Retinal pigment epithelial cell (primary cell): ENCODE measurements around the gene UBE2H.

Experiments used
- DNase-seq: peaks from one replicate; pipeline ENCODE4 v3.0.0-alpha.2; 2010; ENCODE audit warnings: low read depth
- H3K4me3 ChIP-seq: 2 replicates; pipeline ENCODE4 v1.5.1; 2011; ENCODE audit warnings: mild to moderate bottlenecking, low read length, control low read depth, moderate library complexity
- TF ChIP-seq, protein P1 (sequence below): conservative IDR thresholded peaks from 2 replicates; pipeline ENCODE4 v1.5.1; 2011; ENCODE audit warnings: low read depth, low read length, control low read depth, inconsistent platforms

Gene UBE2H

DNA sequence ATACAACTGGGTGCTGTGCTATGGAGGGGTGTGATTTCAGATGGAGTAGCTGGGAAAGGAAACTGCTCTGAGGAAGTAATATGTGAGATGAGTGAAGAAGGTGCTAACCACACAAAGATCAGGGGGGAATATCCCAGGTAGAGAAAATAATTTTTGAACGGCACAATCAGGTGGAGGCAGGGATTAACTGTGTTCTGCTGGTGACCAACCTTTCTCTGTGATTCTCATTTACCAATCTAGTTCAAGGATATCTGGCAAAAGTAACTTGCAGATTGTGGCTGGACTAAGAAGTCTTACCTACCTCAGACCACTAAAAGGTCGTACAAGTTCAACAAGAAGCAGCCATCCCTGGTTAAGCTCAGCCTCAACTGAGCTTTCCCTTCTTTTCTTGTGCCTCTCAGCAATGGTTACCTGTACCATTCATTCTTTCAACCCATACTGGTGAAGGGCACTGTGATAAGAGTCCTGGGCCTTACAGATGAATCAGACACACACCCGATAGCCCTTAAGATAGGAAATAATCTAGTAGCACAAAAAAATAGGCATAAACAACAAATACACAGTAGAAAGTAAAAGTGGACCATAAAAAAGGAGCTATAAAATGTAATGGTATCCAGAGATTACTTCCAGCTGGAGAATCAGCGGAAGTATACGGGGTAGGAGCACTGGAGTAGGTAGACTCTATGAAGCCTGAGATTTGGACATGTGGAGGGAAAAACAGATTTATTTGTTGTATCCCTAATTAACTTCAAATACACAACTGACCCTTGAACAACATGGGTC lies 96.6 kb downstream of the UBE2H start:
- TF ChIP-seq, protein P1, sequence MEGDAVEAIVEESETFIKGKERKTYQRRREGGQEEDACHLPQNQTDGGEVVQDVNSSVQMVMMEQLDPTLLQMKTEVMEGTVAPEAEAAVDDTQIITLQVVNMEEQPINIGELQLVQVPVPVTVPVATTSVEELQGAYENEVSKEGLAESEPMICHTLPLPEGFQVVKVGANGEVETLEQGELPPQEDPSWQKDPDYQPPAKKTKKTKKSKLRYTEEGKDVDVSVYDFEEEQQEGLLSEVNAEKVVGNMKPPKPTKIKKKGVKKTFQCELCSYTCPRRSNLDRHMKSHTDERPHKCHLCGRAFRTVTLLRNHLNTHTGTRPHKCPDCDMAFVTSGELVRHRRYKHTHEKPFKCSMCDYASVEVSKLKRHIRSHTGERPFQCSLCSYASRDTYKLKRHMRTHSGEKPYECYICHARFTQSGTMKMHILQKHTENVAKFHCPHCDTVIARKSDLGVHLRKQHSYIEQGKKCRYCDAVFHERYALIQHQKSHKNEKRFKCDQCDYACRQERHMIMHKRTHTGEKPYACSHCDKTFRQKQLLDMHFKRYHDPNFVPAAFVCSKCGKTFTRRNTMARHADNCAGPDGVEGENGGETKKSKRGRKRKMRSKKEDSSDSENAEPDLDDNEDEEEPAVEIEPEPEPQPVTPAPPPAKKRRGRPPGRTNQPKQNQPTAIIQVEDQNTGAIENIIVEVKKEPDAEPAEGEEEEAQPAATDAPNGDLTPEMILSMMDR: no peak
- no peak for DNase-seq
- H3K4me3 ChIP-seq: no peak overlapping the region

DNA sequence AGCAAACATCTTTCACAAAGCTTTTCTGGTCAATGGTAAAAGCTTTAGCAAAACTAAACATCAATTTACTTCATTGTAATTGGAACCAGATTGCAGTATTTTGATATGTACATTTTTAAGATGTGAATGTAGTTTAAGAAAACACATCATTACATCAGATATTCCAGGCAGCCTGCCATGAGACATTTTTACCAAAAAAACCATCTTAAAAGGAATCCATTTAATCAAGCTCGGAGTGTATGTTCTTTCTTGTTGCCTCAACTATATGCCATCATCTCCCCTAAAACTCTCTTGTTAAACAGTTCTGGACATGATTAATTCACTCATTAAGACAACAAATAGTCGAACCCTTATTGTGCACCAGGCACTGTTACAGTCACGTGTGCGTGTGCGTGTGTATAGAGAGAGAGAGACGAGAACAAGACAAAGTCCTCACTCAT lies 97.5 kb downstream of the UBE2H start:
- H3K4me3 ChIP-seq: no peak overlapping the region
- no peak for DNase-seq
- TF ChIP-seq, protein P1: no peak

DNA sequence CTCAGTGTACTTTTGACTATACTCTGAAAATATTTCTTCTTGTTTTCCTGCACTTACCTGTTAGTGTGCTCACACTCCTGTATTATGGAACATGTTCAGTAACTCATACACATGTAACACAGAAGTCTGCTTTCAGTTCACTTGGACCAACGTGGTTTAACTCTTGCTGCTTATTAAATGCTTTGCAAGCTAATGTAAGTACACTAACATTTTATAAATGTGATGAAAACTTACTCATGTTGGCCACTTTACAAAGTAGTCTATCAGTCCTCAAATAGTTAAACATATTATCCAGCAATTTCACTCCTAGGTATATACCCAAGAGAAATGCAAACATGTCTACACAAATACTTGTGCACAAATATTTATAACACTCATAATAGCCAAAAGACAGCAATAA lies 98.4 kb downstream of the UBE2H start:
- TF ChIP-seq, protein P1: no peak
- DNase-seq: no peak
- H3K4me3 ChIP-seq: no peak overlapping the region

DNA sequence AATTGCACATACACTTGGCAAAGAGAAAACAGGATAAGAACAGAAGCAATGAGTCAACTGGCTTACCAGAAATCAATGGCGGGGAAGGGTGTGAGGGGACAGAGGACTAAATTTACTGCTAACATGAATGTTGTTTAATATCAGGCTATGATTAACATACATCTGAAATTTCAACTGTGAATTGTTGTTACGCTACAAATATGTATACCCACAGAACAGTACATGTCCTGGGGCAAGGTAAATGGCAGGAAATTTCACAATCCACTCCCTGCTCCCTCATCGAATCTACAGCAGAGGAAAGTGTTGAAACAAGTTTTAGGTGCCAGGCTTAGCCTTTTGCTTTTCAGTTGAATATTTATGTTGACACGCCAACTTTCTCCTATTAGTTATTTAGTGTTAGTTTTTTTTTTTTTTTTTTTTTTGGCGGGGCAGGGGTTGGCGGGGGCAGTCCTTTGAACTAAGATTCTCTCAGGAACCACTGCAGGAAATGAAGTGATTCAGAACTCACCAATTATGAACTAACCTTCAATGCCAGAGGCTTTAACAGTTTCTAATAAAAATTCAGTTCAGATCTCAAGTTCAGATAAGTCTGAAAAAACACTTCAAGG lies 99.0 kb downstream of the UBE2H start:
- TF ChIP-seq, protein P1: no peak
- DNase-seq: no peak
- H3K4me3 ChIP-seq: no peak overlapping the region

DNA sequence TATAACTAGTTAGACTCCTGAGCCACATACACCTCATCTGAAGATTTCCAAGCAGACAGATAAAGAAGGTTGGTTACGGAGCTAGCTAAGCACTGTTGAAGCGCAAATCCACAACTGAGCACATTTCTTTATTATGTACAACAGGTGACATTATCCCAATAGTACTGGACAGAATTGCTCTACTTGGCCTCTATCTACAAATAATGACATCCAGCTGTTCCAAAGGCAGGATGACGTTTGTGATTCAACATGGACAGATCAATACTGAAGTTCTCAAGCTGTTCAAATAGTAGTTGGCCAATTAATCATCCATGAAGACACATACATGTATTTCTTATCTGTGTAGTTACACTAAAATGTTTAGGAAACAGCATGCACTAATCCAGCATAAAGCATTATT lies 101.0 kb downstream of the UBE2H start:
- TF ChIP-seq, protein P1: no peak
- no peak for DNase-seq
- H3K4me3 ChIP-seq: no peak overlapping the region

DNA sequence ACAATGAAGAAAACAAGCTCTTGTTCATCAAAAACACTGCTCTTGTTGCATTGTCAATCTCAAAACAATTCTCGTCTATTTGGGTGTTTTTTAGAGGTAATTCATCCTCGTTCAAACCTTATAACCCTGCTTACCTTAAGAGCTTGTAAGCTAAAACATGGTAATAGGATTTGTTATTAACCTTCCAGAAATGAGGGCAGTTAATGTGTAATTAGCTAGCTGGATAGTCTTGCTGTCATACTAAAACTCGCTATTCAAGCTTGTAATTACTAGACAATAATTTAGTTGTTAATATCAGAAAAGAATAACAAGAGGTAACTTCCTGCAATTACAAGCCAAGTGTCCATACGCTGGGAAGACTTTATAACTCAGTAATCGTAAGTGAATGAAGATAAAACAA lies 101.6 kb downstream of the UBE2H start:
- DNase-seq: no peak
- TF ChIP-seq, protein P1: no peak
- no peak overlapping the region for H3K4me3 ChIP-seq

DNA sequence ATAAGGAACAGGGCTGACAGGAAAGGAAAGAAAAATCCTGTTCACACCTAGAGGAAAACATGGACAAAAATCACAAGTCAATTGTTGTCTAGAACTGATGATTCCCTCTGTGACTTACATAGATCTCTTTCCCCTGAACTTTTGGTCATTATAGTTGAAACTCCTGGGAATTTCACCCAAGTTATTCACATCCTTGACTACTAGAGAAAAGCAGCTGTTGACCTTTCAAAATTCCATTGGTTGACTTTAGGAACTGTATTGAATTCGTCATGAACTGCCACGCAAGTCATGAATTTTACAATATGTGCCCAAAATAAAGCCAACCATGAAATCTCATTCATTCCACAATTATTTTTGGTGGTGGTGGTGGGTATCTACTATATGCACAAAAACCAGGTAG lies 104.3 kb downstream of the UBE2H start:
- no peak for DNase-seq
- TF ChIP-seq, protein P1: no peak

More for the DNA sequence above, 104.3 kb downstream of the UBE2H start:
- H3K4me3 ChIP-seq: no peak overlapping the region
